ENCODE data around the gene HNF4A.

DNA sequence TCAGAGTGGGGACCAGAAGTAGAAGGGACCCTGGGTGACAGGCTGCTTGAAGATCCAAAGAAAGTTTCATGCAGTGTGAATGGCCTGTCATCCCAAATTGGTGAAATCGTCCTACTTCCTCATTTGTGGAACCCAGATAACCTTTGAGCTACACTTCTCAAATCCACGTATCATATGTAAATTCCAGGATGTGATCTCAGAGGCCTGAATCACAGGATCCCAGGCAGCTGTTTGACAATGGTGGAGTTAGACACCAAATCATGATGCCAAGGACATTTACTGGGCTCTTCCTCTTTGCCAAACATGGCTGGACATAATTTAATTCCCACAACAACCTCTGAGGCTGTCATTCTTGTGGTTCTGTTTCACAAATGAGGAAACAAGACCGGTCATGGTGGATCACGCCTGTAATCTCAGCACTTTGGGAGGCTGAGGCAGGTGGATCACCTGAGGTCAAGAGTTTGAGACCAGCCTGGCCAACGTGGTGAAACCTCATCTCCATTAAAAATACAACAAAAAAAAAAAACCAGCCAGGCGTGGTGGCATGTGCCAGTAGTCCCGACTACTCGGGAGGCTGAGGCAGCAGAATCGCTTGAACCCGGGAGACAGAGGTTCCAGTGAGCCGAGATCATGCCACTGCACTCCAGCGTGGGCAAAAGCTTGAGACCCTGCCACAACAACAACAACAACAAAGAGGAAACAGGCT, 80.3 kb downstream of the HNF4A start:
- TF ChIP-seq POLR2AphosphoS5 (IDR thresholded peaks at IDR 0.05; ENCODE audit: insufficient read depth, low read depth, low read length), result no peak
- TF ChIP-seq, protein P1, sequence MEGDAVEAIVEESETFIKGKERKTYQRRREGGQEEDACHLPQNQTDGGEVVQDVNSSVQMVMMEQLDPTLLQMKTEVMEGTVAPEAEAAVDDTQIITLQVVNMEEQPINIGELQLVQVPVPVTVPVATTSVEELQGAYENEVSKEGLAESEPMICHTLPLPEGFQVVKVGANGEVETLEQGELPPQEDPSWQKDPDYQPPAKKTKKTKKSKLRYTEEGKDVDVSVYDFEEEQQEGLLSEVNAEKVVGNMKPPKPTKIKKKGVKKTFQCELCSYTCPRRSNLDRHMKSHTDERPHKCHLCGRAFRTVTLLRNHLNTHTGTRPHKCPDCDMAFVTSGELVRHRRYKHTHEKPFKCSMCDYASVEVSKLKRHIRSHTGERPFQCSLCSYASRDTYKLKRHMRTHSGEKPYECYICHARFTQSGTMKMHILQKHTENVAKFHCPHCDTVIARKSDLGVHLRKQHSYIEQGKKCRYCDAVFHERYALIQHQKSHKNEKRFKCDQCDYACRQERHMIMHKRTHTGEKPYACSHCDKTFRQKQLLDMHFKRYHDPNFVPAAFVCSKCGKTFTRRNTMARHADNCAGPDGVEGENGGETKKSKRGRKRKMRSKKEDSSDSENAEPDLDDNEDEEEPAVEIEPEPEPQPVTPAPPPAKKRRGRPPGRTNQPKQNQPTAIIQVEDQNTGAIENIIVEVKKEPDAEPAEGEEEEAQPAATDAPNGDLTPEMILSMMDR (IDR thresholded peaks at IDR 0.05; ENCODE audit: extremely low read depth in 1 of 2, insufficient read depth in 1 of 2, low read depth in 1 of 2, low read length in 2 of 2), result no peak
- no peak for TF ChIP-seq EZH2 (IDR thresholded peaks at IDR 0.05; ENCODE audit: borderline replicate concordance, low read depth, low read length, severe bottlenecking)
- no peak for TF ChIP-seq POLR2A (IDR thresholded peaks at IDR 0.05; ENCODE audit: low read depth, low read length)
- TF ChIP-seq JUN (IDR thresholded peaks at IDR 0.05; ENCODE audit: borderline replicate concordance, insufficient read depth, insufficient read length, low read depth), result no peak
- no peak for TF ChIP-seq GATA2 (IDR thresholded peaks at IDR 0.05; ENCODE audit: insufficient read depth, insufficient read length, low read depth, low read length)
- TF ChIP-seq, protein P2, sequence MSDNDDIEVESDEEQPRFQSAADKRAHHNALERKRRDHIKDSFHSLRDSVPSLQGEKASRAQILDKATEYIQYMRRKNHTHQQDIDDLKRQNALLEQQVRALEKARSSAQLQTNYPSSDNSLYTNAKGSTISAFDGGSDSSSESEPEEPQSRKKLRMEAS (IDR thresholded peaks at IDR 0.05; ENCODE audit: insufficient read depth, insufficient read length), result no peak
